ENCODE measurements around the gene RUBCNL.

DNA sequence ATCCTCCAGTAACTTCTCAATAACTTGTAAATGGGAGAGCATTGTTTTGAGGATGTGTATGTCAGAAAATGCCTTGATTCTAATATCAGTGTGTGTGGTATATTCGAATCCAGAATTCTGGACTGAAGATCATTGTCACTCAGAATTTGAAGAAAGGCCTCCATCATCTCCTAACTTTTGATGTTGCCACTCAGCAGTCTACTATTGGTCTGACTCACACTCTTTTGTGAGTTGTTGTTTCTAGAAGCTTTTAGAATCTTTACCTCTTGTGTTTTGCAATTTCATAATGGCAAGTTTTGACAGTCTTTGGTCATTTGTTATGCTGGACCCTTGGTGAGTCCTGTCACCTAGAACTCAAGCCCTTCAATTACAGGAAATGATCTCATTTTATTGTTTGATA is 77.0 kb downstream of the RUBCNL start:
- TF ChIP-seq, protein P1, sequence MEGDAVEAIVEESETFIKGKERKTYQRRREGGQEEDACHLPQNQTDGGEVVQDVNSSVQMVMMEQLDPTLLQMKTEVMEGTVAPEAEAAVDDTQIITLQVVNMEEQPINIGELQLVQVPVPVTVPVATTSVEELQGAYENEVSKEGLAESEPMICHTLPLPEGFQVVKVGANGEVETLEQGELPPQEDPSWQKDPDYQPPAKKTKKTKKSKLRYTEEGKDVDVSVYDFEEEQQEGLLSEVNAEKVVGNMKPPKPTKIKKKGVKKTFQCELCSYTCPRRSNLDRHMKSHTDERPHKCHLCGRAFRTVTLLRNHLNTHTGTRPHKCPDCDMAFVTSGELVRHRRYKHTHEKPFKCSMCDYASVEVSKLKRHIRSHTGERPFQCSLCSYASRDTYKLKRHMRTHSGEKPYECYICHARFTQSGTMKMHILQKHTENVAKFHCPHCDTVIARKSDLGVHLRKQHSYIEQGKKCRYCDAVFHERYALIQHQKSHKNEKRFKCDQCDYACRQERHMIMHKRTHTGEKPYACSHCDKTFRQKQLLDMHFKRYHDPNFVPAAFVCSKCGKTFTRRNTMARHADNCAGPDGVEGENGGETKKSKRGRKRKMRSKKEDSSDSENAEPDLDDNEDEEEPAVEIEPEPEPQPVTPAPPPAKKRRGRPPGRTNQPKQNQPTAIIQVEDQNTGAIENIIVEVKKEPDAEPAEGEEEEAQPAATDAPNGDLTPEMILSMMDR (IDR thresholded peaks at IDR 0.05) = no peak
- no peak for TF ChIP-seq EP300 (IDR thresholded peaks at IDR 0.05)
- TF ChIP-seq POLR2A (IDR thresholded peaks at IDR 0.05) = no peak

Data from tibial nerve (tissue), 4 donors.